ENCODE results near the gene CAMK1.

CAMK1 gene

DNA sequence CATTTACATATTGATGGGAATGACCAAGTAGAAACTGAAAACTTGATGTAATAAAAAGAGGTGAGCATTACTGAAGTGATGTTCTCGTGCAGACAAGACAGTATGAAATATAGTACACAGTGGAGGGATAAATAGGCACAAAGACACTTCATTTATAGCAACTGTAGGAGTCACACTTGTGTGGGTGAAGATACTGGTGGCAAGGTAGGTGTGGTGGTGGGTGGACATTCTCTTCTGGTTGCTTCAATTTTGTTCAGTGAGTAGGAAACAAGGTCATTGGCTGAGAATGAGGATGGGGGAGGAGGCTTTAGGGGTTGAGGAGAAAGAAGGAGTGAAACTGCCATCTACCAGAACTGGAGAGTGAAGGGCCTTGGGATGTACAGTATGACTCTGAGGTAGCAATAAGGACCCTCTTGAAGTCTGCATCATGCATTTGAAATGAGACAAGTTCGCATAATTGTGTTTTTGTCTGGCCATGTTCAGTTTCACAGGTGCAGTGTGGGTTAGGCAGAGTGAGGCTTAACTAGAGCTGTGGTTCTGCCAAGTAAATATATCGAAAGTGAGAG lies 59.5 kb downstream of the CAMK1 start:
- DNase-seq (ENCODE audit: low read depth): no peak
